Sigmoid colon (tissue), 4 donors: ENCODE measurements around the gene CIDEA.

Experiments
- CTCF ChIP-seq, 4 experiments: fragments of 450-650 bp in 3 of 4; fragments of 200-600 bp in 1 of 4; IDR thresholded peaks; one replicate each; pipeline ENCODE4 v1.5.1; 2016 to 2019; ENCODE audit warnings: antibody characterized with exemption in 4 of 4, mild to moderate bottlenecking in 3 of 4, moderate library complexity in 2 of 4
- POLR2A ChIP-seq, 2 donors: fragments of 450-650 bp; IDR thresholded peaks; one replicate each; pipeline ENCODE4 v1.6.1; 2016; ENCODE audit warnings: antibody characterized with exemption in 2 of 2, mild to moderate bottlenecking in 2 of 2, moderate library complexity in 2 of 2
- POLR2AphosphoS5 ChIP-seq, 4 donors: sonication (generic); formaldehyde crosslinking; IDR thresholded peaks; one replicate each; pipeline ENCODE4 v1.6.1; 2017; ENCODE audit warnings: antibody characterized with exemption in 4 of 4

- TF ChIP-seq POLR2A (IDR thresholded peaks at IDR 0.05) (no peak), CTCF (IDR thresholded peaks at IDR 0.05) (peak in 1 of 4 experiments; percentile 10), POLR2AphosphoS5 (IDR thresholded peaks at IDR 0.05) (no peak)
Measured at GRCh38 chr18:12254136-12254819, at the start of gene CIDEA.
